Neuronal stem cell (in vitro differentiated cells): ENCODE results near the gene BPIFB3.

Source experiments
- DNase-seq: peaks from one replicate; pipeline ENCODE4 v3.0.0-alpha.2; 2013; ENCODE audit warnings: low spot score
- H2AFZ ChIP-seq: one replicate; pipeline ENCODE4 v1.6.1; 2013; ENCODE audit warnings: mild to moderate bottlenecking, low read length, inconsistent platforms
- H2AK5ac ChIP-seq: 2 replicates; pipeline ENCODE4 v1.6.1; 2013; ENCODE audit warnings: low read depth, mild to moderate bottlenecking, inconsistent platforms, low read length, moderate library complexity, mixed read lengths
- H2BK120ac ChIP-seq: 2 replicates; pipeline ENCODE4 v1.6.1; 2013; ENCODE audit warnings: low read depth, mild to moderate bottlenecking, inconsistent platforms, low read length, moderate library complexity, mixed read lengths
- H2BK12ac ChIP-seq: one replicate; pipeline ENCODE4 v1.6.1; 2013; ENCODE audit warnings: low read length, inconsistent platforms
- H2BK15ac ChIP-seq: 2 replicates; pipeline ENCODE4 v1.6.1; 2013; ENCODE audit warnings: mild to moderate bottlenecking, low read length, inconsistent platforms, mixed read lengths
- H2BK5ac ChIP-seq: one replicate; pipeline ENCODE4 v1.6.1; 2013; ENCODE audit warnings: inconsistent platforms, mild to moderate bottlenecking, low read length, moderate library complexity
- H3K14ac ChIP-seq: one replicate; pipeline ENCODE4 v1.6.1; 2013; ENCODE audit warnings: low read length, inconsistent platforms
- H3K18ac ChIP-seq: 2 replicates; pipeline ENCODE4 v1.6.1; 2013; ENCODE audit warnings: low read length, inconsistent platforms
- H3K23ac ChIP-seq: 2 replicates; pipeline ENCODE4 v1.6.1; 2013; ENCODE audit warnings: low read depth, mild to moderate bottlenecking, mixed read lengths, low read length, inconsistent platforms; ENCODE audit not compliant: poor library complexity
- H3K27ac ChIP-seq: replicated peaks from 3 replicates; pipeline ENCODE4 v1.5.1; 2013; ENCODE audit warnings: low read length, inconsistent platforms
- H3K27me3 ChIP-seq, 3 experiments: 2 replicates each; pipeline ENCODE4 v1.6.1; 2013; ENCODE audit warnings: low read length in 3 of 3, mild to moderate bottlenecking in 2 of 3, inconsistent platforms in 1 of 3, low read depth in 1 of 3, mixed read lengths in 1 of 3, moderate library complexity in 1 of 3; ENCODE audit not compliant: control insufficient read depth in 3 of 3, insufficient read depth in 3 of 3
- H3K36me3 ChIP-seq, 2 donors: replicated peaks in 1 of 2; 2 replicates each; pipeline ENCODE4 v1.6.1; 2013; ENCODE audit warnings: low read length in 2 of 2; ENCODE audit not compliant: control insufficient read depth in 2 of 2, insufficient read depth in 2 of 2
- H3K4ac ChIP-seq: 2 replicates; pipeline ENCODE4 v1.6.1; 2013; ENCODE audit warnings: inconsistent platforms, mild to moderate bottlenecking, low read length, moderate library complexity
- H3K4me1 ChIP-seq, 2 donors: 1 replicate in 1 of 2; 2 replicates in 1 of 2; pipeline ENCODE4 v1.6.1; 2013; ENCODE audit warnings: low read length in 2 of 2, low read depth in 1 of 2; ENCODE audit not compliant: control insufficient read depth in 2 of 2, insufficient read depth in 1 of 2
- H3K4me2 ChIP-seq: one replicate; pipeline ENCODE4 v1.6.1; 2013; ENCODE audit warnings: mild to moderate bottlenecking, low read length, inconsistent platforms; ENCODE audit not compliant: insufficient read depth, poor library complexity, severe bottlenecking
- H3K4me3 ChIP-seq, 2 donors: 2 replicates each; pipeline ENCODE4 v1.5.1; 2013; ENCODE audit warnings: low read length in 2 of 2, mild to moderate bottlenecking in 2 of 2, inconsistent platforms in 1 of 2, moderate library complexity in 1 of 2
- H3K79me1 ChIP-seq: one replicate; pipeline ENCODE4 v1.6.1; 2013; ENCODE audit warnings: low read depth, mild to moderate bottlenecking, inconsistent platforms, low read length, moderate library complexity
- H3K9ac ChIP-seq: one replicate; pipeline ENCODE4 v1.6.1; 2013; ENCODE audit warnings: mild to moderate bottlenecking, low read depth, low read length, inconsistent platforms; ENCODE audit not compliant: poor library complexity
- H3K9me3 ChIP-seq, 2 donors: replicated peaks in 1 of 2; 2 replicates each; pipeline versions ENCODE3 to v1.6.1; 2013; ENCODE audit warnings: low read length in 2 of 2, mild to moderate bottlenecking in 2 of 2, inconsistent platforms in 1 of 2, low read depth in 1 of 2, mixed read lengths in 1 of 2, moderate library complexity in 1 of 2; ENCODE audit not compliant: control insufficient read depth in 2 of 2, insufficient read depth in 1 of 2
- H4K8ac ChIP-seq: one replicate; pipeline ENCODE4 v1.6.1; 2013; ENCODE audit warnings: low read depth, mild to moderate bottlenecking, inconsistent platforms, low read length, moderate library complexity
- H4K91ac ChIP-seq: one replicate; pipeline ENCODE4 v1.6.1; 2013; ENCODE audit warnings: low read length, low read depth, mild to moderate bottlenecking, inconsistent platforms; ENCODE audit not compliant: poor library complexity
- WGBS, 2 donors: extraction: QIAGEN DNeasy Blood & Tissue Kit; methylation state at CpG; one replicate each; pipeline ENCODE4 v1.1.7; 2013; ENCODE audit warnings: missing lambda C conversion rate in 2 of 2, mixed read lengths in 1 of 2; ENCODE audit not compliant: insufficient read length in 2 of 2, insufficient replicate concordance in 1 of 2; ENCODE audit errors: extremely low coverage in 2 of 2; 5-methylcytosine and 5-hydroxymethylcytosine counted together

The BPIFB3 gene

DNA sequence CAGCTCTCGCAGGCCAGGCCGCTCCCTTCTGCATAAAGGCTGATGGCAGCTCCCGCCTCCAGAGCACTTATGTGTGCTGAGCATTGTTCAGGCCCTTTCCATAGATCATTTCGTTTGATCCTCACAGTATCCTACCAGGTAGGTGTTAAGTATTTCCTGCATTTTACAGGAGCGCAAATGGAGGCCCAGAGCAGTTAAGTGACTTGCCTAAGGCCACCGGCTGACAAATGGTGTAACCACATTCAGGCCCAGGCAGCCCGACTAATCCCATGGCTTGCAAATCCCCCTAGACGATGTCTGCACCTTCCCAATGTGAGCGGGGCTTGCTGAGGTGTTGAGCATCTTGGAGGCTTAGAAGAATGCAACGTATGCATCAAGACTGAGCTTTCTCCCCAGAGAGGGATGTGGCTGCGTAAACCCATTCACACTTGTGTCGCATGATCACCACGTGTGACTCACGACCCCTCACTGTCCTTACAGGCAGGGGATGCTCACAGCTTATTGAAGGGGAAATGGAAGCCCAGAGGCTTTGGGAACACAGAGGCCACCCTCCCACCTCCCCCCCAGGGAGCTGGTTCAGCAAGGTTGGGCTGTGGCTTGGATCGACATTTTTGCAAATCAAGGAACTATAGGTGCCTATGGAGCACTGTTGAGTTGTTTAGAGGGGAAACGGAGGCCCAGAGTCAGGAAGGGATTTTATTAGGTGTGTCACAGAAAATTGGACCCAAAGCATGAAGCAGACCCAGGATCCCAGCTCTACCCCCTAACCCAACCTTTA, 39.2 kb upstream of the BPIFB3 start:
- Histone ChIP-seq H3K9me3 (no peaks in the 10 kb centered on the region), H2BK12ac (no peak overlapping the region), H3K18ac (no peak overlapping the region), H2BK120ac (no peak overlapping the region), H4K8ac (no peak overlapping the region), H3K27ac (no peak overlapping the region), H3K9ac (no peak overlapping the region), H3K4ac (no peak overlapping the region), H2BK15ac (no peak overlapping the region), H2BK5ac (no peak overlapping the region), H3K14ac (no peak overlapping the region), H3K23ac (no peak overlapping the region), H3K4me3 (no peak overlapping the region), H3K36me3 (no peaks in the 10 kb centered on the region), H4K91ac (no peak overlapping the region), H3K4me2 (no peak overlapping the region), H3K4me1 (peaks cover 6 to 8% of the 10 kb centered on the region in 2 donors), H2AFZ (no peak overlapping the region), H3K27me3 (peaks cover 0 to 39% (median 0%) of the 10 kb centered on the region in 3 experiments), H3K79me1 (peaks cover 2% of the 10 kb centered on the region), H2AK5ac (no peak overlapping the region)
- no CpG with 5 or more reads among the region's 16 CpGs for WGBS, 2 donors
- no peak for DNase-seq

- H2BK15ac ChIP-seq: no peak overlapping the region
- no CpG with 5 or more reads among the region's 10 CpGs for WGBS, 2 donors
Observed at GRCh38 chr20:33015114-33015484, 38.6 kb upstream of the BPIFB3 start.

GRCh38 chr20:33015700-33016580, 37.8 kb upstream of the BPIFB3 start:
- Histone ChIP-seq H2BK15ac (no peak overlapping the region), H2AFZ (no peak overlapping the region), H3K36me3 (no peaks in the 10 kb centered on the region), H3K18ac (peak overlapping the region; percentile 72), H2AK5ac (peak overlapping the region; percentile 87), H3K4ac (no peak overlapping the region), H4K91ac (no peak overlapping the region), H3K4me2 (no peak overlapping the region), H3K23ac (peak overlapping the region; percentile 60), H3K9ac (no peak overlapping the region), H3K27me3 (peaks cover 0 to 39% (median 0%) of the 10 kb centered on the region in 3 experiments), H3K4me3 (no peak overlapping the region), H3K27ac (no peak overlapping the region), H3K14ac (peak overlapping the region; percentile 77), H2BK120ac (no peak overlapping the region), H3K9me3 (no peaks in the 10 kb centered on the region), H4K8ac (no peak overlapping the region), H2BK5ac (no peak overlapping the region), H3K79me1 (peaks cover 2% of the 10 kb centered on the region), H2BK12ac (peak overlapping the region; percentile 5), H3K4me1 (peaks cover 0 to 2% of the 10 kb centered on the region in 2 donors)
- DNase-seq: no peak
- no CpG with 5 or more reads among the region's 15 CpGs for WGBS, 2 donors

More at GRCh38 chr20:33015114-33015484, 38.6 kb upstream of the BPIFB3 start:
- H3K23ac ChIP-seq: no peak overlapping the region
- no peak overlapping the region for H2AFZ ChIP-seq
- no peak overlapping the region for H3K9ac ChIP-seq
- H4K91ac ChIP-seq: no peak overlapping the region
- no peak overlapping the region for H3K4me3 ChIP-seq
- H3K4me1 ChIP-seq: peaks cover under 1 to 2% of the 10 kb centered on the region in 2 donors
- no peak overlapping the region for H2AK5ac ChIP-seq
- no peak overlapping the region for H3K18ac ChIP-seq
- DNase-seq: no peak
- peaks cover 0 to 39% (median 0%) of the 10 kb centered on the region in 3 experiments for H3K27me3 ChIP-seq
- no peaks in the 10 kb centered on the region for H3K9me3 ChIP-seq
- H3K14ac ChIP-seq: no peak overlapping the region
- no peak overlapping the region for H2BK12ac ChIP-seq
- no peaks in the 10 kb centered on the region for H3K36me3 ChIP-seq
- H3K27ac ChIP-seq: no peak overlapping the region
- no peak overlapping the region for H3K4me2 ChIP-seq
- no peak overlapping the region for H2BK120ac ChIP-seq
- H3K4ac ChIP-seq: no peak overlapping the region
- H4K8ac ChIP-seq: no peak overlapping the region
- H3K79me1 ChIP-seq: peaks cover 2% of the 10 kb centered on the region
- H2BK5ac ChIP-seq: no peak overlapping the region

- H2AFZ ChIP-seq: no peak overlapping the region
- no peak for DNase-seq
- H3K27ac ChIP-seq: no peak overlapping the region
- no peak overlapping the region for H2BK5ac ChIP-seq
- no peak overlapping the region for H3K4ac ChIP-seq
- peak overlapping the region; percentile 72 for H3K18ac ChIP-seq
- no CpG with 5 or more reads among the region's 7 CpGs for WGBS, 2 donors
- H4K91ac ChIP-seq: no peak overlapping the region
- no peak overlapping the region for H2BK15ac ChIP-seq
- no peaks in the 10 kb centered on the region for H3K9me3 ChIP-seq
- H3K4me1 ChIP-seq: peaks cover 0 to 2% of the 10 kb centered on the region in 2 donors
- H3K27me3 ChIP-seq: peaks cover 0 to 39% (median 0%) of the 10 kb centered on the region in 3 experiments
- H2BK12ac ChIP-seq: no peak overlapping the region
- H3K23ac ChIP-seq: peak overlapping the region; percentile 60
- H3K79me1 ChIP-seq: peaks cover 2% of the 10 kb centered on the region
- no peak overlapping the region for H3K4me2 ChIP-seq
- H3K9ac ChIP-seq: no peak overlapping the region
- peak overlapping the region; percentile 77 for H3K14ac ChIP-seq
- H2AK5ac ChIP-seq: peak overlapping the region; percentile 42
- no peak overlapping the region for H4K8ac ChIP-seq
- H3K4me3 ChIP-seq: no peak overlapping the region
- H2BK120ac ChIP-seq: no peak overlapping the region
- no peaks in the 10 kb centered on the region for H3K36me3 ChIP-seq
Observed at GRCh38 chr20:33016581-33017109, 37.1 kb upstream of the BPIFB3 start.
